HG02588 (cell line): ENCODE measurements around the gene SNX21.
A peak's percentile ranks its signal among the peaks of the same experiment; 100 is the strongest.

ENCODE experiments used
- ATAC-seq: cut with Tn5 transposase; IDR thresholded peaks from one replicate; pipeline ENCODE4 v1.9.1; 2021; ENCODE audit warnings: mild to moderate bottlenecking, moderate library complexity; ENCODE audit not compliant: unreplicated experiment

SNX21 gene

GRCh38 chr20:45878076-45878761 is 44.6 kb downstream of the SNX21 start:
- ATAC-seq, result no peak

GRCh38 chr20:45880988-45881788 is 47.6 kb downstream of the SNX21 start, which contains the start of gene ZSWIM1:
ZSWIM1 (plus strand) TSS chr20:45881227; CDS start chr20:45882593, 1,366 bp downstream.
- peak; percentile 98 for ATAC-seq

- ATAC-seq, result no peak
Measured at GRCh38 chr20:45882469-45883099, 49.0 kb downstream of the SNX21 start.

GRCh38 chr20:45883100-45883469 is 49.5 kb downstream of the SNX21 start:
- no peak for ATAC-seq

GRCh38 chr20:45886590-45887345 is 53.2 kb downstream of the SNX21 start:
- no peak for ATAC-seq

- ATAC-seq, result no peak
Measured at GRCh38 chr20:45887346-45887715, 53.7 kb downstream of the SNX21 start, which contains the start of gene SPATA25. SPATA25 (minus strand) TSS chr20:45887622; CDS start chr20:45887590, 32 bp downstream.

GRCh38 chr20:45888681-45889080 is 55.1 kb downstream of the SNX21 start:
- no peak for ATAC-seq

- peak; percentile 29 for ATAC-seq
Measured at GRCh38 chr20:45890077-45890984, 56.7 kb downstream of the SNX21 start.

- ATAC-seq, result peak; percentile 70
Measured at GRCh38 chr20:45890985-45891983, 57.7 kb downstream of the SNX21 start, which contains the start of the genes CTSA and NEURL2. CTSA (plus strand) TSS chr20:45891335; CDS start chr20:45891569, 234 bp downstream. NEURL2 (minus strand) TSS chr20:45891208; CDS start chr20:45890991, 217 bp downstream.

GRCh38 chr20:45892049-45892825 is 58.6 kb downstream of the SNX21 start:
- no peak for ATAC-seq
